GM19397 (cell line): Measurements from ENCODE around the gene DLG1.

Experiments
- ATAC-seq: cut with Tn5 transposase; IDR thresholded peaks from one replicate; pipeline ENCODE4 v1.9.1; 2021; ENCODE audit warnings: mild to moderate bottlenecking, moderate library complexity; ENCODE audit not compliant: unreplicated experiment

DLG1 gene

DNA sequence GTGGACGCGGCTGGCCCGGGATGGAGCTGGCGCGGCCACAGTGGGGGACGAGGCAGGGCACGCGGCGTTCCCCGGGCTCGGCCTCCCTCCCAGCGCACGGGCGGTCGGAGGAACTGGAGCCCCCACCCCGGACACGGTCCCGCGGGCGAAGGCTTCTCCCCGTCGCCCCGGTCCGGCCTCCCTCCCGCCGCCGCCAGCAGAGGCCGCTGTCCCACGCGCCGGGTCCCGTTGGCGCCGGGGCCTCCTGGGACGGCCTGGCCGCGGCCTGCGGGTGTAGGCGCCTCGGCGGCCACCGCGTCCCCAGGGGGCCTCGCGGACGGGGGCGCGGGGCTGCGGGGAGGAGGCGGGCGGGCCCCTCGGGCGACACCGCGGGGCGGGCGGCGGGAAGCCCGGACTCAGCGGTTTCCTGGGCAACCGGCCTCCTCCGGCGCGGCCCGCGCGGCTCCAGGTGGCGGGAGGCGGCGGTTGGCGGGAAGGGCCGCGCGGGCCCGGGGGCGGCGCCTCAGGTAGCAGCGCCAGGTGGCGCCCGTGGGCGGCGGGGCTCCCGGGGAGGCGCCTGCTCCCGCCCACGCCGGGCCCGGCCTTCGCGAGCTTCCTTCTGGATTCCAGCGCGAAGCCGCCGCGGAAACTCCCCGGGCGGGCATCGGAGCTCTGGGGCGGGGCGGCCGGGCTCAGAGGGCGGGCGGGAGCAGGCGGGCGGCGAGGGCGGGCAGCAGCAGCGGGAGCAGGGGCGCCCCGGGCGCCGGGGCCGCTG, 295.5 kb downstream of the DLG1 start:
- ATAC-seq = peak; percentile 72

DNA sequence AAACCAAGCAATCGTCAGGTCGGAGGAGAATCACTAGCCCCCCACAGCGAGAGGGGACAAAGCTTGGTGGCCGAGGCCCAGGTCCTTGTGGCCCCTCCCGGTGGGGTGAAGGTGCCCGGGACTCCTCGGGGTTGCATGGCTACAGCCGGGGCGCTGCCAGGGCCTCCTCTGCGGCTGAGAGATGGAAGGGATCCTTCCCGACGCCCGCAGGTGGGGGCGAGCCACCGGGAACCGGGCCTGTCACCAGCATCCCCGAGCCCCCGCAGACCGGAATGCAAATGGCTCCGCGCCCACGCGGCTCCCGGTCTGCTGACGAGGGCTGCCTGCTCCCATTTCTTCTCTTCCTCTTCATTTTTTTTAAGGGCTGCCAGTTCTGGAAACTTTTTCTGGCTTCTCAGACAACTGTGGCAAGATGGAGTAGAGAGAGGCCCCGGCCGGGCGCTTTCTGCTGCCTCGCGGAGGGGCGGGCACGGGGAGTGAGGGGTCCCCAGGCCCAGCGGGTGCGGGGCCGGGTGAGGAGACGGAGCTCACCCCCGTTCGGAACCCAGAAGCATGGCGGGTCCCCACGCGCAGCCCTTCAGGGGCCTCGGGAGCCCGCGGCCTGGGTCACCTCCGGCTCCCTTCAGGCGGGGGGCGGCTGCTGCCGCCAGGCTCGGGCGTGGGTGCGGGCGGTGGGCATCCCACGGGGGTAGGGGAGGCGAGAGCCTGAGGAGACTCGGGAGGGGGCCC, 296.3 kb downstream of the DLG1 start:
- peak; percentile 6 for ATAC-seq

DNA sequence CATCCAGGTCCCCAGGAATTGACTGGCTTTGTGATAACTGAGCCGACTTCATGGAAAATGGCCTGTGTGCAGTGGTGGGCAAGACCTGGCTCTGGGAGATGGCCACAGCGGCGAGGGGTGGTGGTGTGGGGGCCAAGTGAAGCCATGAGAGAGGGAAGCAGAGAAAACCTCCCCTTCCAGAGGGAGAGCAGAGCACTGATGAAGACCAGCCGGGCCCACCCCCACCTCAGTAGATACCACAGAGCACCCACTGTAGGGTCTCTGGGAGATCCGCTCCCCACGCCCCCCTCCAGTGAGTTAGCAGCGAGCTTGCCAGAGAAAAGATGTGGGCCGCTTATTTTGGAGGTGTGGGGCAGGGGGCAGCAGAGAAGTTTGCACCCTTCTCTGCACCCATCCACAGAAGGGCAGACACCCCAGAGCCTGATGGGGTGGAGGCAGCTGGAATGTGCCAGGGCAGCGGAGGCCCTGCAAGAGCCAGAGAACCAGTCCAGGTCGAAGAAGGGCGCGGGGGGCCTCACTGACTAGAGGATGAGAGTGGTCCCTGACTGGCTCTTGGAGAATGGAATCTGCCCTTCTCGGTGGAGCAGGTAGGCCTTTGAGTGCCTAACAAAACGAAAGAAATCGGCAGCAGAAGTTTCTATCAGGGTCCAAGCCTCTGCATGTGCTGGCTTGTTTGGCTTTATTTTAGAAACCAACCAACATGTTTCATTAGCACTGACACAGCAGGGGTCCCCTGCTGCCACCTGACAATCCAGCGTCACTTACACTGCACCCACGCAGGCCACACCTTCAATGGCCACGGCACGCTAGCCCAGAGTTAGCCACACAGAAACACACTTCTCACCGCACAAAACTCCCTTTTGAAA, 297.1 kb downstream of the DLG1 start:
- ATAC-seq = no peak

- no peak for ATAC-seq
Observed at GRCh38 chr3:197000211-197000610, 298.2 kb downstream of the DLG1 start.

DNA sequence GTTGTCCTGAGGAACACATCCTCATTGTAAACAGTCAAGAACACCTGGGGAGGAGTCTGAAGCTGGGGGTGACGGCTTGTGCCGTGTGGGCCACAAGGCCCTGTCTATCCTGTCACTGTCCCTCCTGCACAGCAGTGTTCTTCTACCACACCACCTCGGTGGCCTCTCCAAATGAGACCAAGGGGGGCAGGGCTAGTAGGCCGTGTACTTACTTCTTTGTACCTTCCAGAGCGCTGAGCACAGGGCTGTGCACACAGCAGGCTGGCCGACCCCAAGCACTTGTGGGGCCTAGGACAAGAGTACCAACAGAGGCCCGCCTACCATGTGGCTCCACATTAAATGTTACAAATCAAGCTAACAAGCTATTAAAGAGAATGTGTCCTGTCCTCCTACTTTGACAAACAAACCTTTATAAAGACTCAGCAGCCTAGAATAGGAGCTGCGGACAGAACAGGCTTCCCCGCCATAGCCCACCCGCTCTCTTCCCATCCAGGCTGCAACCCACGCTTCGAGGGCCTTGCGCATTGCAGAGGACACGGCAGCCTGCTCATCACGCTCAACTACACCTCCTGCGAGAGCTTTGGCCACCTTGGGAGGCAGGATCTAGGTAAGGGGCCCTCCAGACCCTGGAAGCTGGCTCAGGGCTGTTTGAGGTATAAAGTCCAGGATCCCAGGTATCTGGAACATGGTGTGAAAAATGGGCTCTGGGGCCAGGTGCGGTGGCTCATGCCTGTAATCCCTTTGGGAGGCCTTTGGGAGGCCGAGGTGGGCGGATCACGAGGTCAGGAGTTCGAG, 299.2 kb downstream of the DLG1 start:
- no peak for ATAC-seq

DNA sequence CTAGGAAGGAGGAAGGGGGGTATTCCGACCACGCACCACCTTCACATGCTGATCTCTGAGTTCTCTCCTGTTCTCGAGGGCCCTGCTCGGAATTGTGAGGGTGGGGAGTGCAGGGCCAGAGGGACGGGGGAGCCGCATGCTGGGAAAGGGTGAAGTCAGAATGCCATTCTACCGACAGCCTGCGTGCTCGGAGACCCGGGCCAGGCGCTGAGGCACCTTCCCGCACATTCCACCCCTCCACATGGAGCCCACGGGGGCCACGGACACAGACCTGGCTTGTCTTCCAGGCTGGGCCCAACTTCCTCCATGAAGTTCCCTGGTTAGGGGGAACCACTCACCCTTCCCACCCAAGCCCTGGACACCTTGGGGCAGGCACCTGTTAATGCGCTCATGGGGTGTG, 301.1 kb downstream of the DLG1 start:
- ATAC-seq = no peak

DNA sequence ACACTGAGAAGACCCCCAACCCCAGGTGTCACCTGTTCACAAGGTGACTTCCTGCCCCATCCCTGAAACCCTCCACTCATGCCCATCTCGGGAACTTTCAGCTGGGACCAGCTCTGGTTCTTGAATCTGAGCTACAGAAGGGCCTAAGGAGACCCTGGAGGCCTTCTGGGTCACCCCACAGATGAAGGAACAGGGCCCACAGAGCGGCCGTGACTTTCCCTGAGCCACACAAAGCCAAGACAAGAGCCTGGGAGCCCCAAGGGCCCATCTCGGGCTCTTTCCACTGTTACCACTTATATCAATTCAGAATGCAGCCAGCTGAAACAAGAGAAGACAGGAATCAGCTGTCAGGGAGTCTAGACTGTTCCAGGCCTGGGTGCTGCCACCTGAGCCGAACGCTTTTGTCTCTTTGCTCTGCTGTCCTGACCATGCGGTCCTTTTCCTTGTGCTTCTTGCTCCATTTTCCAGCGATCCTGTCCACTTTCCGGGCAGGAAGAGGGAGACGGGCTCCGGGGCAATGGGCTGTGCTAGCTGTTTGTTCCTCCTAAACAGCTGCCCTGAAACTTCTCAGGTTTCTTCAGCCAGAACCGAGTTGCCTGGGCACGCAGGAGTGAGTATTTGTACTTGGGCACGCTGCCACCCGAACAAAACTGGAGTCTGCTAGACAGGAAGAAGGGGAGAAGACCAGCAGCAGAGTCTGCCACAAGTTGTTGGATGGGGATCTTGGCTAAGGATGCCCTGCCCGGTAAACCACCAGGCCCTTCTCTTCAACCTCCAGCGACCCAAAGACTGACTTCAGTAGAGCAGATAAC, 301.8 kb downstream of the DLG1 start:
- no peak for ATAC-seq

DNA sequence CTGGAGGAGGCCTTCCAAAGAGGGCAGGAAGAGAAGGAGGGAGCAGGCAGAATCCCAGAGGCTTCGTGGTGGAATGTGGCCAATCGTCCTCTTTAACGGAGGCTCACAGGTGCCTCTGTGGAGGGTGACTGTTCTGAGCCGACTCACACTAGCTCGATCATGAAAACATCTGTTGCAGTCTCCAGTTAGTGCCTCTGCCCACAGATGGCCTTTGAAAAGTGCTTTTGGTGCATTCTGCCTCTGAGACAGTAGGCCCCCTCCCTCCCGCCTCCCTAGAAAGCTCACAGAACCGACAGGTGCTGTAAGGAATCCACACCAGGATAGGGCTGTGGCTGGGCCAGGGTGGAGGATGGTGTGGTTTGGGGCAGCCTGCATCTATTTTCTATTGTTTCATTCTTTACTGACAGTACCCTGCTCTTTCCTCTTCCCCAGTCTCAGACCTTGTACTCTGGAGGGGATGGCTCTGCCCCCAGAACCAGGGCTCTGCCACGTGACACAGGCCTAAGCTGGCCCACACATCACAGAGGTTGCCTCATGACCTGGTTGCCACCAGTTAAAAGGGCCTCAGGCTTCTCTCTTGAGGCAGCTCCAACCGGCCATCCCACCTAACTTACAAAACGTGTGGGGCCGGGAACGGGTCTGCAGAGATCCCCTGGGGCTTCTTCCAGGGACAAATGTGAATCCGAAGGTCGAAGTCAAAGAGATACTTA, 302.6 kb downstream of the DLG1 start:
- no peak for ATAC-seq

DNA sequence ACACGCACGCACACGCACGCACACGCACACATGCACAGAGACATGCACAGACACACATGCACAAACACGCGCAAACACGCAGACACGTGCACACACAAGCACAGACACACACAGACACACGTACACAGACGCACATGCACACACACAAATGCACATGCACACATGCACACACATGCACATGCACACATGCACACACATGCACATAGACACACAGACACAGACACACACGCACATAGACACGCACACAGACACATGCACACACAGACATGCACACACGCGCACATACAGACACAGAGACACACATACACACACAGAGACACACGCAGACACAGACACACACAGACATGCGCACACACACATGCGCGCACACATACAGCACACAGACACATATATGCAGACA, 303.4 kb downstream of the DLG1 start:
- ATAC-seq = no peak

DNA sequence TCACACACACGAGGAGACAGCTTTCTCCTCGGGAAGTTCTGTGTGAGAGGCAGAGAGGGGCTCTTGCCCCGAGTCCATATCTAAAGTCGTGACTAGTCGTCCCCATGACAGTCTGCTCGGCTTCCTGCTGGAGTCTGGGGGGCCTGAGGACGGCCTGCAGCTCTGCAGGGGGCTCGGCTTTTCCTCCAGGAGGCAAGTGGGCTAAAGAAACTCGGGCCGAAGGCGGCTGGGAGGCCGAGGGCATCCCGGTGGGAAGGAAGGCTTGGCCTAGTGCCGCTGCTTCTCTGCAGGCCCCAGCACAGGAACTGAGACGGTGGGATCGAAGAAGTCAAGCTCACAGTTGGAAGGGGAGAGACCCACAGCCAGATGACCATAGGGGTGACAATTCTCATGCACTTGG, 304.4 kb downstream of the DLG1 start:
- ATAC-seq = no peak
